ENCODE results near the gene CCDC39. TPM values are rescaled to one million over a fixed set of nuclear protein-coding genes. Genes with fewer than 3 reads are reported as not detected.

The CCDC39 gene
- total and polyA plus RNA-seq, 9 of the 15 experiments (the other 6 are each of a cell fraction or from before 2014, with no cell fraction given), result not detected

DNA sequence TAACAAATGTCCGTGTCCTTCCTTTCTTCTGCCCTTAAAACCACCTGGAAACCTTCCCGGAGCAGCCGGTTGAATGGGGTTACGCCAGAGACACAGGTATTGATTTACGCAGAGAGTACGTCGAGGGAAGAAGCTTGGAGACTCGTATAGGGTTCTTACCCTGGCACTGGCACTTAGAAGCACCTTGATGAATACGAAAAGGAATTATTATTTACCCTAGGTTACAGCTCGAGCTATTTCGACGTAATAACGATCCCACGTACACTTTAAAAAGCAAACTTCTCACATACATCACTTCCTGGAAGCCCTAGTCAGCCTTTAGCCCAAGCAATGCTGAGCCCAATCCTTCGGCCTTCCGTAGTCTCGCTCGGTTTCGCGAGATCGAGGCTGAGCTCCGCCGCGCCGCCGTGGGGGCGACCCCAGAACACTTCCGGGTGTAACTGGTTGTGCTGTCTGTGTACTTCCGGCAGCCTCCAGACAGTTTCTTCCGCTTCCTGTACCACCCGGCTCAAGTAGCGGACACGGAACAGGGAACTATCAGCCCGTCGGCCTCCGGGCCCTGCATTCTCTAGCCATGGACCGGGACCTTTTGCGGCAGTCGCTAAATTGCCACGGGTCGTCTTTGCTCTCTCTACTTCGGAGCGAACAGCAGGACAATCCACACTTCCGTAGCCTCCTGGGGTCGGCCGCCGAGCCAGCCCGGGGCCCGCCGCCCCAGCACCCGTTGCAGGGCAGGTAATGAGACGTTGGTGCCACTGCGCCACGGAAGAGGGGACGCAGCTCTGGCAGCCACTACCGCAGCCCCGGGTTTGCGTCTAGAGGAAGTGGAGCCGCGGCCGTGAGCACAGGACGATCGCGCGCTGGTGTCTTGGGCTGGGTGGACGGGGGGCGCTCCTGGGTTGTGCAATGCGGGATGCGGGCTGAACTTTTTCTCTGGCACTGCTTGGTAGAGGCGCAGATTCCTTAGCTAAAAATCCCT, 77.3 kb downstream of the CCDC39 start, which contains the start of gene TTC14 (continued):
- 0 out of 2 replicates have a peak, but pooled peaks have one; percentile 33 for TF ChIP-seq FOXM1 (IDR thresholded peaks at IDR 0.05; ENCODE audit: low read depth)
- no peak; the same call in 1 of the 2 replicates for TF ChIP-seq FOXM1 (CRISPR knock-in tag; IDR thresholded peaks at IDR 0.05; ENCODE audit: low read depth)
- peak in 1 of 2 experiments; percentile 78; a peak in 2 of 4 replicates for TF ChIP-seq TRIM24 (IDR thresholded peaks at IDR 0.05)
- no peak for TF ChIP-seq HLTF (IDR thresholded peaks at IDR 0.05)
- TF ChIP-seq MBD1 (CRISPR knock-in tag; IDR thresholded peaks at IDR 0.05), result peak; percentile 84; the same call in 1 of the 2 replicates
- TF ChIP-seq TCFL5 (CRISPR knock-in tag; conservative IDR thresholded peaks at IDR 0.05), result no peak
- TF ChIP-seq POLR3A (IDR thresholded peaks at IDR 0.05; ENCODE audit: borderline replicate concordance, extremely low read depth, insufficient read depth, insufficient read length), result no peak
- no peak for TF ChIP-seq NR2F6 (CRISPR knock-in tag; IDR thresholded peaks at IDR 0.05)
- 0 out of 2 replicates have a peak, but pooled peaks have one; percentile 17 for TF ChIP-seq CBFB (CRISPR knock-in tag; IDR thresholded peaks at IDR 0.05)
- 0 out of 2 replicates have a peak, but pooled peaks have one; percentile 5 for TF ChIP-seq NFIC (IDR thresholded peaks at IDR 0.05)
- TF ChIP-seq KLF13 (tag; IDR thresholded peaks at IDR 0.05; ENCODE audit: borderline replicate concordance, low read depth), result no peak
- no peak for TF ChIP-seq HMGXB4 (CRISPR knock-in tag; IDR thresholded peaks at IDR 0.05)
- no peak; the same call in 1 of the 2 replicates for TF ChIP-seq KAT7 (CRISPR knock-in tag; IDR thresholded peaks at IDR 0.05; ENCODE audit: borderline replicate concordance)
- TF ChIP-seq E2F3 (CRISPR knock-in tag; IDR thresholded peaks at IDR 0.05), result no peak
- no peak for TF ChIP-seq GATAD2A (IDR thresholded peaks at IDR 0.05)
- TF ChIP-seq L3MBTL2 (IDR thresholded peaks at IDR 0.05), result peak; percentile 79
- no peak for TF ChIP-seq ATF2 (CRISPR knock-in tag; IDR thresholded peaks at IDR 0.05)
- no peak for TF ChIP-seq DNMT1 (IDR thresholded peaks at IDR 0.05)
- no peak for TF ChIP-seq IFI16 (CRISPR knock-in tag; IDR thresholded peaks at IDR 0.05)
- no peak for TF ChIP-seq ZNF696 (CRISPR knock-in tag; conservative IDR thresholded peaks at IDR 0.05)
- TF ChIP-seq DPF2 (IDR thresholded peaks at IDR 0.05), result no peak
- no peak for TF ChIP-seq NFIX (CRISPR knock-in tag; IDR thresholded peaks at IDR 0.05; ENCODE audit: low read depth)
- peak; percentile 72; the same call in 1 of the 2 replicates for TF ChIP-seq EP400 (IDR thresholded peaks at IDR 0.05)
- peak; percentile 78 for TF ChIP-seq HCFC1 (IDR thresholded peaks at IDR 0.05; ENCODE audit: low read depth, low read length)

Measured in K562 (cell line).